HEK293 (cell line): ENCODE data around the gene HESX1.
A peak's percentile ranks its signal among the peaks of the same experiment; 100 is the strongest.

Experiments used
- CTCF ChIA-PET: fragments of 350-600 bp; formaldehyde crosslinking; extraction: SDS; loops from one replicate; lab custom pipeline; 2021; ENCODE audit warnings: antibody characterized with exemption; lab: Yijun Ruan, JAX
- POLR2A ChIA-PET: fragments of 300-600 bp; formaldehyde crosslinking; extraction: SDS; loops from one replicate; lab custom pipeline; 2020; ENCODE audit warnings: antibody characterized with exemption, inconsistent platforms; lab: Yijun Ruan, JAX
- H3K27ac ChIP-seq: fragments of 200-500 bp; sonication (Bioruptor generic); 2 replicates; pipeline ENCODE4 v1.5.1; 2014; ENCODE audit warnings: low read depth, low read length, control low read depth, inconsistent platforms; ENCODE audit errors: extremely low read depth
- H3K36me3 ChIP-seq, 2 experiments: fragments of 200-500 bp in 1 of 2; sonication (Bioruptor generic) in 1 of 2; 1 replicate in 1 of 2; 2 replicates in 1 of 2; pipeline ENCODE4 v1.5.1; 2014 to 2017; ENCODE audit warnings: inconsistent platforms in 2 of 2, low read length in 2 of 2; ENCODE audit not compliant: control insufficient read depth in 2 of 2, insufficient read depth in 1 of 2
- H3K4me1 ChIP-seq: fragments of 200-500 bp; sonication (Bioruptor generic); 2 replicates; pipeline ENCODE4 v1.5.1; 2014; ENCODE audit warnings: mild to moderate bottlenecking, low read length, inconsistent platforms; ENCODE audit not compliant: control insufficient read depth, insufficient read depth
- H3K4me3 ChIP-seq: 2 replicates; pipeline ENCODE4 v1.5.1; 2011; ENCODE audit warnings: low read depth, mild to moderate bottlenecking, control low read depth, low read length, moderate library complexity
- H3K9me3 ChIP-seq: fragments of 200-500 bp; sonication (Bioruptor generic); 2 replicates; pipeline ENCODE4 v1.5.1; 2014; ENCODE audit warnings: low read depth, low read length, inconsistent platforms; ENCODE audit not compliant: control insufficient read depth, insufficient read depth
- GLIS2 ChIP-seq: fragments of 450-650 bp; formaldehyde crosslinking; IDR thresholded peaks from 2 replicates; pipeline ENCODE4 v1.5.1; 2016; ENCODE audit warnings: missing biosample characterization, missing genetic modification characterization
- KLF10 ChIP-seq: fragments of 450-650 bp; IDR thresholded peaks from 2 replicates; pipeline ENCODE4 v1.5.1; 2018; ENCODE audit warnings: missing biosample characterization, mild to moderate bottlenecking, missing genetic modification characterization
- OVOL3 ChIP-seq: fragments of 450-650 bp; formaldehyde crosslinking; IDR thresholded peaks from 2 replicates; pipeline ENCODE4 v1.5.1; 2016; ENCODE audit warnings: missing biosample characterization, missing genetic modification characterization
- SCRT2 ChIP-seq: fragments of 450-650 bp; formaldehyde crosslinking; IDR thresholded peaks from 2 replicates; pipeline ENCODE4 v1.5.1; 2016; ENCODE audit warnings: missing biosample characterization, missing genetic modification characterization
- SP2 ChIP-seq: fragments of 450-650 bp; formaldehyde crosslinking; IDR thresholded peaks from 2 replicates; pipeline ENCODE4 v1.5.1; 2016; ENCODE audit warnings: missing biosample characterization, missing genetic modification characterization
- SP3 ChIP-seq: fragments of 450-650 bp; formaldehyde crosslinking; IDR thresholded peaks from 2 replicates; pipeline ENCODE4 v1.5.1; 2016; ENCODE audit warnings: missing biosample characterization, missing genetic modification characterization
- TCF7L2 ChIP-seq: IDR thresholded peaks from 2 replicates; pipeline ENCODE4 v1.6.1; 2011; ENCODE audit warnings: low read depth, mild to moderate bottlenecking, inconsistent platforms, low read length, moderate library complexity, borderline replicate concordance
- ZBTB20 ChIP-seq: fragments of 450-650 bp; formaldehyde crosslinking; IDR thresholded peaks from 2 replicates; pipeline ENCODE4 v1.5.1; 2016; ENCODE audit warnings: missing biosample characterization, missing genetic modification characterization
- ZBTB8A ChIP-seq: fragments of 450-650 bp; formaldehyde crosslinking; IDR thresholded peaks from 2 replicates; pipeline ENCODE4 v1.5.1; 2016; ENCODE audit warnings: missing biosample characterization, missing genetic modification characterization
- ZFP3 ChIP-seq: fragments of 450-650 bp; formaldehyde crosslinking; IDR thresholded peaks from 2 replicates; pipeline ENCODE4 v1.5.1; 2016; ENCODE audit warnings: low read depth, missing biosample characterization, missing genetic modification characterization
- ZFP41 ChIP-seq: fragments of 450-650 bp; formaldehyde crosslinking; IDR thresholded peaks from 2 replicates; pipeline ENCODE4 v1.5.1; 2016; ENCODE audit warnings: missing biosample characterization, missing genetic modification characterization, borderline replicate concordance
- ZNF132 ChIP-seq: fragments of 450-650 bp; formaldehyde crosslinking; IDR thresholded peaks from 2 replicates; pipeline ENCODE4 v1.5.1; 2017; ENCODE audit warnings: missing biosample characterization, missing genetic modification characterization, borderline replicate concordance
- ZNF2 ChIP-seq: fragments of 450-650 bp; formaldehyde crosslinking; IDR thresholded peaks from 2 replicates; pipeline ENCODE4 v1.5.1; 2016; ENCODE audit warnings: missing biosample characterization, missing genetic modification characterization
- ZNF202 ChIP-seq: fragments of 450-650 bp; formaldehyde crosslinking; IDR thresholded peaks from 2 replicates; pipeline ENCODE4 v1.5.1; 2016; ENCODE audit warnings: missing biosample characterization, missing genetic modification characterization, borderline replicate concordance
- ZNF223 ChIP-seq: fragments of 450-650 bp; formaldehyde crosslinking; IDR thresholded peaks from 2 replicates; pipeline ENCODE4 v1.5.1; 2016; ENCODE audit warnings: missing biosample characterization, missing genetic modification characterization
- ZNF292 ChIP-seq: fragments of 450-650 bp; formaldehyde crosslinking; IDR thresholded peaks from 2 replicates; pipeline ENCODE4 v1.5.1; 2016; ENCODE audit warnings: low read depth, missing biosample characterization, missing genetic modification characterization, borderline replicate concordance
- ZNF37A ChIP-seq: fragments of 450-650 bp; IDR thresholded peaks from 2 replicates; pipeline ENCODE4 v1.5.1; 2018; ENCODE audit warnings: missing biosample characterization, missing genetic modification characterization
- ZNF510 ChIP-seq: fragments of 450-650 bp; formaldehyde crosslinking; IDR thresholded peaks from 2 replicates; pipeline ENCODE4 v1.5.1; 2018; ENCODE audit warnings: mild to moderate bottlenecking, missing genetic modification characterization, missing biosample characterization; ENCODE audit not compliant: insufficient replicate concordance
- ZNF555 ChIP-seq: fragments of 450-650 bp; formaldehyde crosslinking; conservative IDR thresholded peaks from 2 replicates; pipeline ENCODE4 v1.5.1; 2017; ENCODE audit warnings: missing biosample characterization, mild to moderate bottlenecking, missing genetic modification characterization, inconsistent platforms
- ZNF596 ChIP-seq: fragments of 450-650 bp; IDR thresholded peaks from 2 replicates; pipeline ENCODE4 v1.5.0; 2018; ENCODE audit warnings: missing biosample characterization, mild to moderate bottlenecking, missing genetic modification characterization, moderate library complexity
- ZNF621 ChIP-seq: fragments of 450-650 bp; formaldehyde crosslinking; IDR thresholded peaks from 2 replicates; pipeline ENCODE4 v1.5.1; 2017; ENCODE audit warnings: missing biosample characterization, missing genetic modification characterization
- ZNF677 ChIP-seq: fragments of 450-650 bp; IDR thresholded peaks from 2 replicates; pipeline ENCODE4 v1.5.0; 2018; ENCODE audit warnings: missing biosample characterization, mild to moderate bottlenecking, missing genetic modification characterization, moderate library complexity
- ZSCAN16 ChIP-seq: fragments of 450-650 bp; formaldehyde crosslinking; IDR thresholded peaks from 2 replicates; pipeline ENCODE4 v1.5.1; 2016; ENCODE audit warnings: missing biosample characterization, missing genetic modification characterization
- ZSCAN30 ChIP-seq: fragments of 450-650 bp; IDR thresholded peaks from 2 replicates; pipeline ENCODE4 v1.5.1; 2018; ENCODE audit warnings: missing biosample characterization, mild to moderate bottlenecking, missing genetic modification characterization, moderate library complexity
- TF ChIP-seq, protein P1 (sequence below): fragments of 450-650 bp; formaldehyde crosslinking; IDR thresholded peaks from 2 replicates; pipeline ENCODE4 v1.5.1; 2016; ENCODE audit warnings: missing biosample characterization, missing genetic modification characterization, low read depth
- TF ChIP-seq, protein P2 (sequence below): sonication (generic); formaldehyde crosslinking; IDR thresholded peaks from 2 replicates; pipeline ENCODE4 v1.8.1; 2022; ENCODE audit warnings: mild to moderate bottlenecking, moderate library complexity, missing genetic modification reagents
- TF ChIP-seq, protein P3 (sequence below): fragments of 450-650 bp; formaldehyde crosslinking; optimal IDR thresholded peaks from 2 replicates; pipeline ENCODE3; 2016; ENCODE audit warnings: missing biosample characterization, mild to moderate bottlenecking, missing genetic modification characterization
- TF ChIP-seq, protein P4 (sequence below): fragments of 450-650 bp; formaldehyde crosslinking; IDR thresholded peaks from 2 replicates; pipeline ENCODE4 v1.5.1; 2017; ENCODE audit warnings: missing biosample characterization, missing genetic modification characterization
- TF ChIP-seq, protein P5 (sequence below): fragments of 450-650 bp; formaldehyde crosslinking; IDR thresholded peaks from 2 replicates; pipeline ENCODE4 v1.5.1; 2016; ENCODE audit warnings: missing biosample characterization, missing genetic modification characterization, low read depth

Gene HESX1

DNA sequence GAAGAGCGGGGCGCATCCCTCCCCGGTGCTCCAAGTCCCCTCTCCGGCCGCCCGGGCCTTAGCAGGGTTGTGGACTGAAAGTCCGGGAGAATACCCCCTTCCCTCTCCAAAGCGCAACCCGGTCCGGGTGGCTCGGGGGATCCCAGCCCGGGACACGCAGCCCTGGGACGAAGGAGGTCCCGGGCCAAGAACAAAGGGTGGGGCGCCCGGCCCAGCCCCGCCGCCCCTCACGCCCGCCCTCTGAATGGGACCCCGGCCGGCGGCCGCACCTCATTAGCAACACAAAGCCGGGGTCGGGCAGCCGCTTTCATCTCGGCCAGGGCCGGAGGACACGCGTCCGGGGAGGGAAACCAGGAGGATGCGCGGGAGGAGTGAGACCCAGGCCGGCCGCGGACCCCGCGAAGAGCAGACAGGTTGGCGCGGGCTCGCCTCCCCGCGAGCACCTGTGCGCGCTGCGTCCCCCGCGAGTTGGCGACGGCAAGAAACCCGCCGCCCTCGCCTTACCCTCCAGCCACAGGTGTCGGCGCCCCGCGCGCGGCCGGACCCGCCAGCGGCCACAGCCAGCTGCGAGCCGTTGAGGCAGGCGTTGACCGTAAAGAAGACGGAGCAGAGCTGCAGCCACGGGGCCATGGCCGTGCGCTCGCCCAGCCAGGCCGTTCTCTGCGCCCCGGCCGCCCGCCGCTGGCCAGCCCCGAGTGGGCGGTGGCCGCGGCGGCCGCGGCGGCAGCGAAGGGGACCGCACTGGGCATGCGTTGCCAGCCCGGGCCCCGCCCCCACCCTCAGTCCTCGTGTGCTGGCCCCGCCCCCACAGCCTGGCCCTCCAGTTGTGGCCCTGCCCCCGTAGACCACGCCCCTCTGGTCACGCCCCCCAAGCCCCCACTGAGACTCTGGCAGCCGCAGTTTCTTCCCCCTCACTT, 34.9 kb downstream of the HESX1 start, which contains the start of gene IL17RD:
TSS of gene IL17RD (minus strand) at position 697 of the 917 bp plus-strand sequence. CDS start at position 630, 67 bp downstream.
- H3K9me3 ChIP-seq = no peaks in the 10 kb centered on the region
- H3K4me1 ChIP-seq = peaks cover 4% of the 10 kb centered on the region; the same call in 1 of the 2 replicates
- peak within 1 kb of the TSS; percentile 75 for H3K4me3 ChIP-seq
- CTCF ChIA-PET = no interaction called here
- H3K36me3 ChIP-seq = no peaks in the 10 kb centered on the region
- H3K27ac ChIP-seq = peak within 1 kb of the TSS; percentile 28; the same call in 1 of the 2 replicates
- POLR2A ChIA-PET = no interaction called here
- TF ChIP-seq SCRT2 (tag by site-specific recombination) (peak; percentile 95), ZFP3 (tag by site-specific recombination) (no peak), ZNF37A (no peak), KLF10 (0 out of 2 replicates have a peak, but pooled peaks have one; percentile 39), ZBTB20 (peak; percentile 50; the same call in 1 of the 2 replicates), ZSCAN16 (tag by site-specific recombination) (no peak), ZNF292 (no peak), ZNF2 (tag by site-specific recombination) (no peak), ZSCAN30 (0 out of 2 replicates have a peak, but pooled peaks have one; percentile 17), SP3 (tag by site-specific recombination) (peak; percentile 18; the same call in 1 of the 2 replicates), TCF7L2 (peak; percentile 30; the same call in 1 of the 2 replicates), ZBTB8A (tag by site-specific recombination) (no peak), ZNF621 (no peak), ZFP41 (tag by site-specific recombination) (no peak), ZNF223 (no peak), GLIS2 (tag by site-specific recombination) (peak; percentile 29; the same call in 1 of the 2 replicates), ZNF596 (tag by site-specific recombination) (no peak), ZNF677 (peak; percentile 87), ZNF132 (tag by site-specific recombination) (no peak), ZNF555 (tag by site-specific recombination) (no peak), ZNF202 (tag by site-specific recombination) (no peak), SP2 (tag by site-specific recombination) (peak; percentile 13; the same call in 1 of the 2 replicates), OVOL3 (tag by site-specific recombination) (no peak), ZNF510 (tag by site-specific recombination) (no peak)
- TF ChIP-seq, protein P1, sequence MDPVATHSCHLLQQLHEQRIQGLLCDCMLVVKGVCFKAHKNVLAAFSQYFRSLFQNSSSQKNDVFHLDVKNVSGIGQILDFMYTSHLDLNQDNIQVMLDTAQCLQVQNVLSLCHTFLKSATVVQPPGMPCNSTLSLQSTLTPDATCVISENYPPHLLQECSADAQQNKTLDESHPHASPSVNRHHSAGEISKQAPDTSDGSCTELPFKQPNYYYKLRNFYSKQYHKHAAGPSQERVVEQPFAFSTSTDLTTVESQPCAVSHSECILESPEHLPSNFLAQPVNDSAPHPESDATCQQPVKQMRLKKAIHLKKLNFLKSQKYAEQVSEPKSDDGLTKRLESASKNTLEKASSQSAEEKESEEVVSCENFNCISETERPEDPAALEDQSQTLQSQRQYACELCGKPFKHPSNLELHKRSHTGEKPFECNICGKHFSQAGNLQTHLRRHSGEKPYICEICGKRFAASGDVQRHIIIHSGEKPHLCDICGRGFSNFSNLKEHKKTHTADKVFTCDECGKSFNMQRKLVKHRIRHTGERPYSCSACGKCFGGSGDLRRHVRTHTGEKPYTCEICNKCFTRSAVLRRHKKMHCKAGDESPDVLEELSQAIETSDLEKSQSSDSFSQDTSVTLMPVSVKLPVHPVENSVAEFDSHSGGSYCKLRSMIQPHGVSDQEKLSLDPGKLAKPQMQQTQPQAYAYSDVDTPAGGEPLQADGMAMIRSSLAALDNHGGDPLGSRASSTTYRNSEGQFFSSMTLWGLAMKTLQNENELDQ = no peak
- TF ChIP-seq, protein P2, sequence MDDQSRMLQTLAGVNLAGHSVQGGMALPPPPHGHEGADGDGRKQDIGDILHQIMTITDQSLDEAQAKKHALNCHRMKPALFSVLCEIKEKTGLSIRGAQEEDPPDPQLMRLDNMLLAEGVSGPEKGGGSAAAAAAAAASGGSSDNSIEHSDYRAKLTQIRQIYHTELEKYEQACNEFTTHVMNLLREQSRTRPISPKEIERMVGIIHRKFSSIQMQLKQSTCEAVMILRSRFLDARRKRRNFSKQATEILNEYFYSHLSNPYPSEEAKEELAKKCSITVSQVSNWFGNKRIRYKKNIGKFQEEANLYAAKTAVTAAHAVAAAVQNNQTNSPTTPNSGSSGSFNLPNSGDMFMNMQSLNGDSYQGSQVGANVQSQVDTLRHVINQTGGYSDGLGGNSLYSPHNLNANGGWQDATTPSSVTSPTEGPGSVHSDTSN (CRISPR knock-in tag) = 0 out of 2 replicates have a peak, but pooled peaks have one; percentile 35
- TF ChIP-seq, protein P3, sequence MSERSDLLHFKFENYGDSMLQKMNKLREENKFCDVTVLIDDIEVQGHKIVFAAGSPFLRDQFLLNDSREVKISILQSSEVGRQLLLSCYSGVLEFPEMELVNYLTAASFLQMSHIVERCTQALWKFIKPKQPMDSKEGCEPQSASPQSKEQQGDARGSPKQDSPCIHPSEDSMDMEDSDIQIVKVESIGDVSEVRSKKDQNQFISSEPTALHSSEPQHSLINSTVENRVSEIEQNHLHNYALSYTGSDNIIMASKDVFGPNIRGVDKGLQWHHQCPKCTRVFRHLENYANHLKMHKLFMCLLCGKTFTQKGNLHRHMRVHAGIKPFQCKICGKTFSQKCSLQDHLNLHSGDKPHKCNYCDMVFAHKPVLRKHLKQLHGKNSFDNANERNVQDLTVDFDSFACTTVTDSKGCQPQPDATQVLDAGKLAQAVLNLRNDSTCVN = peak; percentile 82
- TF ChIP-seq, protein P4, sequence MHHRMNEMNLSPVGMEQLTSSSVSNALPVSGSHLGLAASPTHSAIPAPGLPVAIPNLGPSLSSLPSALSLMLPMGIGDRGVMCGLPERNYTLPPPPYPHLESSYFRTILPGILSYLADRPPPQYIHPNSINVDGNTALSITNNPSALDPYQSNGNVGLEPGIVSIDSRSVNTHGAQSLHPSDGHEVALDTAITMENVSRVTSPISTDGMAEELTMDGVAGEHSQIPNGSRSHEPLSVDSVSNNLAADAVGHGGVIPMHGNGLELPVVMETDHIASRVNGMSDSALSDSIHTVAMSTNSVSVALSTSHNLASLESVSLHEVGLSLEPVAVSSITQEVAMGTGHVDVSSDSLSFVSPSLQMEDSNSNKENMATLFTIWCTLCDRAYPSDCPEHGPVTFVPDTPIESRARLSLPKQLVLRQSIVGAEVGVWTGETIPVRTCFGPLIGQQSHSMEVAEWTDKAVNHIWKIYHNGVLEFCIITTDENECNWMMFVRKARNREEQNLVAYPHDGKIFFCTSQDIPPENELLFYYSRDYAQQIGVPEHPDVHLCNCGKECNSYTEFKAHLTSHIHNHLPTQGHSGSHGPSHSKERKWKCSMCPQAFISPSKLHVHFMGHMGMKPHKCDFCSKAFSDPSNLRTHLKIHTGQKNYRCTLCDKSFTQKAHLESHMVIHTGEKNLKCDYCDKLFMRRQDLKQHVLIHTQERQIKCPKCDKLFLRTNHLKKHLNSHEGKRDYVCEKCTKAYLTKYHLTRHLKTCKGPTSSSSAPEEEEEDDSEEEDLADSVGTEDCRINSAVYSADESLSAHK (tag by site-specific recombination) = no peak
- TF ChIP-seq, protein P5, sequence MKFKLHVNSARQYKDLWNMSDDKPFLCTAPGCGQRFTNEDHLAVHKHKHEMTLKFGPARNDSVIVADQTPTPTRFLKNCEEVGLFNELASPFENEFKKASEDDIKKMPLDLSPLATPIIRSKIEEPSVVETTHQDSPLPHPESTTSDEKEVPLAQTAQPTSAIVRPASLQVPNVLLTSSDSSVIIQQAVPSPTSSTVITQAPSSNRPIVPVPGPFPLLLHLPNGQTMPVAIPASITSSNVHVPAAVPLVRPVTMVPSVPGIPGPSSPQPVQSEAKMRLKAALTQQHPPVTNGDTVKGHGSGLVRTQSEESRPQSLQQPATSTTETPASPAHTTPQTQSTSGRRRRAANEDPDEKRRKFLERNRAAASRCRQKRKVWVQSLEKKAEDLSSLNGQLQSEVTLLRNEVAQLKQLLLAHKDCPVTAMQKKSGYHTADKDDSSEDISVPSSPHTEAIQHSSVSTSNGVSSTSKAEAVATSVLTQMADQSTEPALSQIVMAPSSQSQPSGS (tag by site-specific recombination) = no peak
